K562 (cell line): ENCODE results near the gene FGD6. TPM values are rescaled to one million over a fixed set of nuclear protein-coding genes. Genes with fewer than 3 reads are reported as not detected.

Source experiments
- ATAC-seq: fragments of 200-7000 bp; cut with Tn5 transposase; 3 replicates; pipeline ENCODE4 v1.9.1; 2020; ENCODE audit warnings: moderate library complexity
- BruUV-seq: library from RNA; stranded (reverse); fragments of 400-500 nt; replicated peaks from 2 replicates; lab custom pipeline; 2021; lab: Mats Ljungman, UMichigan
- CTCF ChIA-PET: fragments of 300-600 bp; formaldehyde crosslinking; extraction: SDS; loops from one replicate; lab custom pipeline; 2021; ENCODE audit warnings: low intra/inter-chr PET ratio; lab: Yijun Ruan, JAX
- POLR2A ChIA-PET: fragments of 300-600, 350-650 bp; sonication (Branson Sonifier 250); formaldehyde crosslinking; extraction: SDS; loops from one replicate; lab custom pipeline; 2021; ENCODE audit warnings: antibody characterized with exemption, inconsistent platforms; lab: Yijun Ruan, JAX
- DNase-seq, 4 experiments: peaks; one replicate each; pipeline versions ENCODE4 v3.0.0 to v3.0.0-alpha.2; 2011 to 2018; ENCODE audit warnings: low spot score in 3 of 4, mixed read lengths in 3 of 4; ENCODE audit errors: extremely low read depth in 1 of 4
- FAIRE-seq: peaks from 2 replicates; lab custom pipeline; 2011; peaks lifted over from hg19 to GRCh38; lab: Jason Lieb, UNC
- H2AFZ ChIP-seq: 2 replicates; pipeline ENCODE4 v1.6.0; 2011; ENCODE audit warnings: low read depth, low read length, control low read depth, inconsistent platforms
- H3K27ac ChIP-seq: fragments of 200-600 bp; 3 replicates; pipeline ENCODE4 v1.8.0; 2011; ENCODE audit warnings: low read depth, mild to moderate bottlenecking, control low read depth, inconsistent platforms, low read length, moderate library complexity, mixed read lengths; ENCODE audit errors: extremely low read depth
- H3K27me3 ChIP-seq, 2 experiments: fragments of 300-600 bp in 1 of 2; 2 replicates in 1 of 2; 3 replicates in 1 of 2; pipeline versions ENCODE4 v1.6.0 to v1.8.0; 2011; ENCODE audit warnings: inconsistent platforms in 2 of 2, low read length in 2 of 2, mild to moderate bottlenecking in 1 of 2, mixed read lengths in 1 of 2, moderate library complexity in 1 of 2; ENCODE audit not compliant: control insufficient read depth in 2 of 2, insufficient read depth in 2 of 2
- H3K36me3 ChIP-seq: fragments of 300-600 bp; 3 replicates; pipeline ENCODE4 v1.8.0; 2011; ENCODE audit warnings: mild to moderate bottlenecking, low read length, inconsistent platforms; ENCODE audit not compliant: control insufficient read depth, insufficient read depth
- H3K4me1 ChIP-seq, 2 experiments: fragments of 200-600 bp in 1 of 2; replicated peaks in 1 of 2; 2 replicates in 1 of 2; 3 replicates in 1 of 2; pipeline versions ENCODE4 v1.5.1 to v1.8.0; 2011; ENCODE audit warnings: inconsistent platforms in 2 of 2, low read length in 2 of 2, mild to moderate bottlenecking in 1 of 2, mixed read lengths in 1 of 2, moderate library complexity in 1 of 2; ENCODE audit not compliant: control insufficient read depth in 2 of 2, insufficient read depth in 2 of 2
- H3K4me2 ChIP-seq: 2 replicates; pipeline ENCODE4 v1.6.1; 2011; ENCODE audit warnings: low read length, control low read depth, inconsistent platforms, mixed read lengths; ENCODE audit not compliant: insufficient read depth
- H3K4me3 ChIP-seq: fragments of 200-600 bp; sonication (generic), shearing (Covaris generic); 2 replicates; pipeline ENCODE4 v1.5.1; 2016; ENCODE audit warnings: control low read depth, inconsistent platforms
- H3K79me2 ChIP-seq: fragments of 200-600 bp; 3 replicates; pipeline ENCODE4 v1.8.0; 2011; ENCODE audit warnings: low read length, inconsistent platforms; ENCODE audit not compliant: control insufficient read depth, insufficient read depth
- H3K9ac ChIP-seq, 2 experiments: 2 replicates each; pipeline versions ENCODE4 v1.6.0 to v1.6.1; 2011; ENCODE audit warnings: low read depth in 2 of 2, low read length in 2 of 2, control low read depth in 1 of 2, inconsistent platforms in 1 of 2, mild to moderate bottlenecking in 1 of 2, mixed read lengths in 1 of 2; ENCODE audit not compliant: insufficient read depth in 1 of 2
- H3K9me1 ChIP-seq: one replicate; pipeline ENCODE4 v1.6.0; 2011; ENCODE audit warnings: inconsistent platforms, mild to moderate bottlenecking, low read length, moderate library complexity; ENCODE audit not compliant: control insufficient read depth, insufficient read depth
- H3K9me3 ChIP-seq: replicated peaks from 2 replicates; pipeline ENCODE4 v1.5.1; 2011; ENCODE audit warnings: low read depth, low read length, inconsistent platforms; ENCODE audit not compliant: control insufficient read depth, insufficient read depth
- H4K20me1 ChIP-seq: replicated peaks from 2 replicates; pipeline ENCODE4 v1.6.1; 2011; ENCODE audit warnings: low read length, inconsistent platforms, mixed read lengths; ENCODE audit not compliant: control insufficient read depth, insufficient read depth
- CBX3 ChIP-seq, 2 experiments: IDR thresholded peaks; 1 replicate in 1 of 2; 2 replicates in 1 of 2; pipeline ENCODE4 v1.6.1; 2012; ENCODE audit warnings: inconsistent platforms in 2 of 2, low read length in 2 of 2, borderline replicate concordance in 1 of 2, control low read depth in 1 of 2
- KLF16 ChIP-seq: IDR thresholded peaks from 2 replicates; pipeline ENCODE4 v1.6.1; 2016; ENCODE audit warnings: antibody characterized with exemption
- NCOA2 ChIP-seq, 2 experiments: fragments of 450-650 bp; IDR thresholded peaks; 2 replicates each; pipeline ENCODE4 v1.6.1; 2018; ENCODE audit warnings: mild to moderate bottlenecking in 2 of 2, moderate library complexity in 1 of 2; ENCODE audit not compliant: partially characterized antibody in 2 of 2
- PHF21A ChIP-seq: fragments of 450-650 bp; IDR thresholded peaks from 2 replicates; pipeline ENCODE4 v1.6.1; 2017; ENCODE audit warnings: low read depth, borderline replicate concordance
- ZBTB8A ChIP-seq: fragments of 450-650 bp; IDR thresholded peaks from 2 replicates; pipeline ENCODE4 v1.6.1; 2018; ENCODE audit warnings: mild to moderate bottlenecking, moderate library complexity; ENCODE audit not compliant: partially characterized antibody
- WGBS: fragments of 100-300 bp; shearing (Covaris generic); methylation state at CpG from one replicate; pipeline ENCODE4 v1.1.6; 2016; ENCODE audit warnings: low coverage, mixed read lengths; ENCODE audit not compliant: insufficient coverage; ENCODE audit errors: missing lambda C conversion rate; 5-methylcytosine and 5-hydroxymethylcytosine counted together
- in situ Hi-C: fragments of 300-500 bp; cut with MboI; formaldehyde crosslinking; loops from 4 replicates; pipeline ENCODE4 v1.15.0; 2018; ENCODE audit warnings: inconsistent platforms, mixed read lengths
- intact Hi-C: fragments of 100-400 bp; cut with micrococcal nuclease; formaldehyde crosslinking; loops from 2 replicates; pipeline ENCODE4 v1.14.2; 2022
- polyA plus RNA-seq, 8 experiments: library from polyadenylated mRNA; depleted of rRNA in 4 of 8; stranded (reverse) in 5 of 8; unstranded in 3 of 8; fragments of >200 nt; fragmentation: Nextera tagmentation in 2 of 8; fragmentation: Illumina TruSeq in 1 of 8; extraction: Ambion mirVana in 2 of 8; extraction: Trizol in 1 of 8; gene quantifications; 2 replicates each; pipeline versions ENCODE4 v1.2.1 to v1.2.3, GENCODE V29; 2011 to 2014; ENCODE audit warnings: inconsistent platforms in 1 of 8, missing spikeins in 1 of 8
- total RNA-seq, 7 experiments: library from RNA; depleted of rRNA in 6 of 7; stranded (reverse); fragments of >200 nt in 6 of 7; fragmentation: Illumina TruSeq in 2 of 7; extraction: Trizol in 2 of 7; gene quantifications; 2 replicates each; pipeline versions ENCODE4 v1.2.1 to v1.2.3, GENCODE V29; 2011 to 2021; ENCODE audit warnings: low replicate concordance in 1 of 7
- TF ChIP-seq, protein P1 (sequence below): fragments of 450-650 bp; formaldehyde crosslinking; conservative IDR thresholded peaks from 2 replicates; pipeline ENCODE4 v1.4.0; 2022; ENCODE audit warnings: mild to moderate bottlenecking, missing genetic modification characterization
- TF ChIP-seq, protein P2 (sequence below): fragments of 250-450 bp; sonication (Bioruptor Pico); IDR thresholded peaks from 2 replicates; pipeline ENCODE4 v1.8.0; 2022; ENCODE audit warnings: inconsistent platforms

Gene FGD6
- total and polyA plus RNA-seq, 9 of the 15 experiments (the other 6 are each of a cell fraction or from before 2014, with no cell fraction given), result 1.5 to 11.1 (median 5.8) TPM

GRCh38 chr12:95168746-95169145 lies 48.5 kb downstream of the FGD6 start:
- intact Hi-C loops (loop anchor here (10.0 kb wide), 1 partner anchor 46 kb away; the partner anchor contains the start of genes FGD6 and VEZT), in situ Hi-C loops (no loop called here)
- Histone ChIP-seq H3K79me2 (no peaks in the 10 kb centered on the region), H3K4me1 (peaks cover 5 to 22% of the 10 kb centered on the region in 2 experiments; a peak in 3 of 5 replicates), H3K36me3 (peaks cover 2% of the 10 kb centered on the region; the same call in 1 of the 3 replicates), H3K4me2 (no peak overlapping the region), H3K9me1 (no peaks in the 10 kb centered on the region), H4K20me1 (no peaks in the 10 kb centered on the region), H3K9me3 (no peaks in the 10 kb centered on the region), H2AFZ (peak overlapping the region; percentile 11; the same call in 1 of the 2 replicates), H3K27ac (peak overlapping the region; percentile 42; the same call in 1 of the 3 replicates), H3K4me3 (no peak overlapping the region), H3K27me3 (no peaks in the 10 kb centered on the region), H3K9ac (no peak overlapping the region)
- CTCF ChIA-PET, result no interaction called here
- FAIRE-seq (no peak), ATAC-seq (no peak), DNase-seq (no peak)
- POLR2A ChIA-PET, result interaction anchor here (0.6 kb wide), 1 partner anchor 91 kb away, joined by 4 read pairs; no protein-coding TSS in a partner anchor
- BruUV-seq, result no TSS peak
- no peak for TF ChIP-seq CBX3 (IDR thresholded peaks at IDR 0.05; ENCODE audit: borderline replicate concordance in 1 of 2, low read length in 2 of 2)
- TF ChIP-seq ZBTB8A, result no peak
- no peak for TF ChIP-seq PHF21A
- no peak for TF ChIP-seq NCOA2 (IDR thresholded peaks at IDR 0.05; ENCODE audit: partially characterized antibody in 2 of 2)
- TF ChIP-seq, protein P1, sequence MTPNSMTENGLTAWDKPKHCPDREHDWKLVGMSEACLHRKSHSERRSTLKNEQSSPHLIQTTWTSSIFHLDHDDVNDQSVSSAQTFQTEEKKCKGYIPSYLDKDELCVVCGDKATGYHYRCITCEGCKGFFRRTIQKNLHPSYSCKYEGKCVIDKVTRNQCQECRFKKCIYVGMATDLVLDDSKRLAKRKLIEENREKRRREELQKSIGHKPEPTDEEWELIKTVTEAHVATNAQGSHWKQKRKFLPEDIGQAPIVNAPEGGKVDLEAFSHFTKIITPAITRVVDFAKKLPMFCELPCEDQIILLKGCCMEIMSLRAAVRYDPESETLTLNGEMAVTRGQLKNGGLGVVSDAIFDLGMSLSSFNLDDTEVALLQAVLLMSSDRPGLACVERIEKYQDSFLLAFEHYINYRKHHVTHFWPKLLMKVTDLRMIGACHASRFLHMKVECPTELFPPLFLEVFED (CRISPR knock-in tag), result no peak
- no peak for TF ChIP-seq KLF16
- TF ChIP-seq, protein P2, sequence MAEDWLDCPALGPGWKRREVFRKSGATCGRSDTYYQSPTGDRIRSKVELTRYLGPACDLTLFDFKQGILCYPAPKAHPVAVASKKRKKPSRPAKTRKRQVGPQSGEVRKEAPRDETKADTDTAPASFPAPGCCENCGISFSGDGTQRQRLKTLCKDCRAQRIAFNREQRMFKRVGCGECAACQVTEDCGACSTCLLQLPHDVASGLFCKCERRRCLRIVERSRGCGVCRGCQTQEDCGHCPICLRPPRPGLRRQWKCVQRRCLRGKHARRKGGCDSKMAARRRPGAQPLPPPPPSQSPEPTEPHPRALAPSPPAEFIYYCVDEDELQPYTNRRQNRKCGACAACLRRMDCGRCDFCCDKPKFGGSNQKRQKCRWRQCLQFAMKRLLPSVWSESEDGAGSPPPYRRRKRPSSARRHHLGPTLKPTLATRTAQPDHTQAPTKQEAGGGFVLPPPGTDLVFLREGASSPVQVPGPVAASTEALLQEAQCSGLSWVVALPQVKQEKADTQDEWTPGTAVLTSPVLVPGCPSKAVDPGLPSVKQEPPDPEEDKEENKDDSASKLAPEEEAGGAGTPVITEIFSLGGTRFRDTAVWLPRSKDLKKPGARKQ (CRISPR knock-in tag), result no peak
- WGBS, result 16% methylated on average over 2 of the region's 2 CpGs
